Measurements from ENCODE around the gene JUND.

Gene JUND

DNA sequence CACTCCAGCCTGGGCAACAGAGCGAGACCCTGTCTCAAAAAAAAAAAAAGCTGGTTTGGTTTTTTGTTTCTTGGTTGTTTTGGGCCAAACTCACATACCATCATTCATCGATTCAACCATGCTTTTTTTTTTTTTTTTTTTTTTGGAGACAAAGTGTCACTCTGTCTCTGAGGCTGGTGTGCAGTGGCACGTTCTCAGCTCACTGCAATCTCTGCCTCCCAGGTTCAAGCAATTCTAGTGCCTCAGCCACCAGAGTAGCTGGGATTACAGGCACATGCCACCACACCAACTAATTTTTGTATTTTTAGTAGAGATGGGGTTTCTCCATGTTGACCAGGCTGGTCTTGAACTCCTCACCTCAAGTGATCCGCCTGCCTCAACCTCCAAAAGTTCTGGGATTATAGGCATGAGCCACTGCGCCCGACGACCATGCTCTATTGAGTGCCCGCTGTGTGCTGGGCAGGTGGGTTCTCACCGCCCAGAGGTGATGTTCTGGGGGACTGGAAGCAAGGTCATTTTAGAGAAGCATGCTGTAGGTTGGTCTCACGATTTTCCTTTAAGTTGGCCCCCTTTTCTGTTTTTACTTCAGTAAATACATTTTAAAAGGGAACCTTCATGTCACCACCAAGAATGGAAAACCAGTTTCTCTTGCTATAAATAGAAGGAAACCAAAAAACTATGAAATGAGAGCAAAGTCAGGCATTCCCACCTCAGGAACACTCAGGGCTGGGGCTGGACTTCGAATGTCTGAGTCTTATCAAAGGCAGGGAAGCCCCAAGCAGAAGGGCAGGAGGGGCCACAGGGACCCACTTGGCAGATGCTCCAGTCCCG is 8.3 kb upstream of the JUND start:
- FAIRE-seq = no peak

DNA sequence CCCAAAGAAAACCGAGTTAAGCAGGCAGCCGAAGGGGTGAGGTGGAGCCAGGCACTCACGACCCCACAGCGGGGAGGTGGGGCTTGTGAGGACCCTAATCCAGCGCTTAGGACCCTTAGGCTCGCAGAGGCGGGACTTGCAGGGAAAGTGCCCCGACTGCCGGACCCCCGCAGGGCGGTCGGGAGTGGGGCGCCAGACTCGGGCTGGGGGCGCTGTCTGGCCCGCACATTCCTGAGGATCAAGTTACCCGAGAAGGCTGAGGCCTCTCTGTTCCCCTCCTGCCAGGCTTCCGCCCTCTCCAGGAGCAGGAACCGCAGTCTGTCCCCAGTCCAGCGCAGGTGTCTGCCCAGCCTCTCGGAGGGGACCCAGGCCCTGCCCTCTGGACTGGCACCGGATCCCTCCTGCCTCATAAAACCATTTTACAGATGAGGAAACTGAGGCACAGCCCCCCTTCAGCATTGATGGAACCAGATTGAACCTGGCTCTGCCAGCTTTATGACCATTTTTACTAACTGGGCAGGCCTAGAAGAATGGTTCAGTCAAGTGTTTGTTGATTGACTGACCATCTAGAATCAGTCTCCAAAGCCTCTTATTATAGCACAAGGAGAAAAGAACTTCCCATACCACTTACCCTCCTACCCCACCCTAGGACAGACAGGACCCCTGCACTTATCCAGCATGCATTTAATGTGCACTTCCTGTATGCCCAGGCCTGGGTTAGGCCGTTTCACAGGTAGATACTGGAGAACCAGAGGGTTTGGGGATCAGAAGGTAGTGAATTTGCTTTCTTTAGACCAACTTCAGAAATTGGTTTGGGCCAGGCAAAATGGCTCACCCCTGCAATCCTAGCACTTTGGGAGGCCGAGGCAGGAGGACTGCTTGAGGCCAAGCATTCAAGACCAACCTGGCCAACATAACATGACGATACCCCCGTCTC is 6.7 kb upstream of the JUND start:
- no peak for FAIRE-seq

DNA sequence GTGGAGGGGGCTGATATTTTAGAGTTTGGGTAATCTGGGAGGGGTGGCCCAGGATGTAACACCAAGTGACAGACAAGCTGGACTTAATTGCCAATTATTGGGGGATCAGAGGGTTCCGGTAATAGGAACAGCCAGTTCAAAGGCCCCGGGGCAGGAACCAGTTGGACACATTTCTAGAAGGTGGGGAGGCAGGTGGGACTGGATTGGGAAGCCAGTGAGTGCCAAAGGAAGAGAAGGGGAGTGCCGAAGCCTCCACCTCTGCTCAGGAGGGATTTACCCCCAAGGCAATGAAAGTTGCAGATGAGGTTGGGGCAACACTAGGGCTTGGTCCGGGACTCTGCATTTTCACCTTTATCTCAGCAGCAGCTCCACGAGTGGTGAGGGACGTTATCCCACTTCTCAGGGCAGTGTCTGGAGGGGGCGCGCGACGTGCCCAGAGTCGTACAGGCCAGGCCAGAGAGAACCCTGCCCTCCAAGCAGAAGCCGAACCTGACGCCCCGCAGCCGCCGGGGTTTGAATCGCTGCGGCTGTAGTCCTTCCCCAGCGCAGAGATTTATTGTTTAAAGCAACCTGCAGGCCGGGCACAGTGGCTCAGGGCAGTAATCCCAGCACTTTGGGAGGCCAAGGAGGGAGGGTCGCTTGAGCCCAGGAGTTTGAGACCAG is 5.7 kb upstream of the JUND start:
- no peak for FAIRE-seq

DNA sequence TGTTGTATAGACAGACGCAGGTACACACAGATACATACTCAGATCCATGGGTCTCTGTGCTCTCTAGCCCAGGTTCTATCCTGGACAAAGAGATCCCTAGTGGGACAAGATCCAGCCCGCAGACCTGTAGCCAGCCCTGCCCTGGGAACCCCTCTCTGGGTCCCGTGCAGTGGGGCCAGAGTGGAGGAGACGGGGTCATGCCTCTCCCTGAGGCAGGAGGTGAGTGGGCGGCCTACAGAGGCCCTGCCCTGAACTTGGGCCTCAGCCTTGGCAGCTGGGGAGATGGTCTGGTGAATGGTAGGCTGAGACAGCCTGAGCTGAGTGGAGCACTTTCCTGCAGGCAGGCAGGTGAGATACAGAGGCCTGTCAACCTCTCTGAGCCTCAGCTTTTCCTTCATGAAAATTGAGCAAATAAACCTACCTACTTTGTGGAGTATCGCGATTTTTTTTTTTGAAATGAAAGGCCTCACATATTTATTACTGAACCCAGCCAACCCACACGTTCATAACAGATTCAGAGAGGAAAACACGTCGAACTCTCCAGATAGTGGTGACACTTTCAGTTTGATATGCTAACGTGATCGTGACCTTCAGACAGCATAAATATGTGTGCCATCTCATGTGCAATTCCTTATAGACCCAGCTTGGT is 3.4 kb upstream of the JUND start:
- no peak for FAIRE-seq

DNA sequence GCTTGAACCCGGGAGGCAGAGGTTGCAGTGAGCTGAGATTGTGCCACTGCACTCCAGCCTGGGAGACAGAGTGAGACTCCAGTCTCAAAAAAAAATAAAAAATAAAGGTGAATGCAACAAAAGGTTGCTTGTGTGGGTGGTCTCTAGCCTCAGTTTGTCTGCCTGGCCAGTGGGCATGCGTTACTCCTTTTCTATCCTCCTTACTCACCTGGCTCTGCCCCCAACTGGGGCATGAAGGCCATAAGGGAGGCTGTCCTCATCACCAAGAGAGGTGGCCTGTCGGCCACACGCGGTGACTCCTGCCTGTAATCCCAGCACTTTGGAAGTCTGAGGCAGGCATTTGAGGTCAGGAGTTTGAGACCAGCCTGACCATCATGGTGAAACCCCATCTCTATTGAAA is 1.9 kb upstream of the JUND start:
- FAIRE-seq = no peak

- FAIRE-seq = no peak
Observed at GRCh38 chr19:18282788-18283141, 1.3 kb upstream of the JUND start.

DNA sequence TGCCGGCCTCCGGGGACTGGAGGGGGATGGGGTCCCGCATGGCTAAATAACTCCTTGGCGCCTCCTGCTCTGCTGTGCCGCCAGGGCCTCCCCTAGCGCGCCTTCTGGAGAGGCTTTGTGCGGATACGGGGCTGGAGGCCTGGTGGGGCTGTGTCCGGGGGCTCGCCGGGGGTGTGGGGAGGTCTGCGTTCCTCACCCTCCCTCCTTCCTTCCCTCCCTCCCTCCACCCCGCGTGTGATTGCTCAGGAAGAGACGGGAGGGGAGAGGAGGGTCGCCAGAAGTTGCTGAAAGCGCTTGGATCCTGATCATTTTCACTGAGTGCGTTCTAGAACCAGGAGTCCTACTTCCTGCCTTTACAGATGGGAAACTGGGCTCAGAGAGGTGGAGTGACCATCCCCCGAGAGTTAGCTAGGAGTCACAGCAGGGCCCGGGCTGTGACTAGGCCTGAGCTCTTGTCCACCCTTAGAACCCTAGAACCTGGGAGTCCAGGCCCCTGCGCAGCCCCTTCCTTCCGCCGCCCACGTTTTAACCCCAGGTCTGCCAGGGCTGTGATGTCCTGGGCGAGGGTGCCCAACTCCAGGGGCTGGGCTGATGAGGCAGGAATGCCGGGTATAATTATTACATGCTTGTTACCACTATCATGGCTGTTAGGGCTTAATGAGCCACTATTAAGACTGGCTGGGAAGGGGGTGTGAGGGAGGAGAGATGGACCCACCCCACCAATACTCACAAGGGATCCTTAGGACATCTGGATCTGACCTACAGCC is 782 bp upstream of the JUND start:
- no peak for FAIRE-seq

DNA sequence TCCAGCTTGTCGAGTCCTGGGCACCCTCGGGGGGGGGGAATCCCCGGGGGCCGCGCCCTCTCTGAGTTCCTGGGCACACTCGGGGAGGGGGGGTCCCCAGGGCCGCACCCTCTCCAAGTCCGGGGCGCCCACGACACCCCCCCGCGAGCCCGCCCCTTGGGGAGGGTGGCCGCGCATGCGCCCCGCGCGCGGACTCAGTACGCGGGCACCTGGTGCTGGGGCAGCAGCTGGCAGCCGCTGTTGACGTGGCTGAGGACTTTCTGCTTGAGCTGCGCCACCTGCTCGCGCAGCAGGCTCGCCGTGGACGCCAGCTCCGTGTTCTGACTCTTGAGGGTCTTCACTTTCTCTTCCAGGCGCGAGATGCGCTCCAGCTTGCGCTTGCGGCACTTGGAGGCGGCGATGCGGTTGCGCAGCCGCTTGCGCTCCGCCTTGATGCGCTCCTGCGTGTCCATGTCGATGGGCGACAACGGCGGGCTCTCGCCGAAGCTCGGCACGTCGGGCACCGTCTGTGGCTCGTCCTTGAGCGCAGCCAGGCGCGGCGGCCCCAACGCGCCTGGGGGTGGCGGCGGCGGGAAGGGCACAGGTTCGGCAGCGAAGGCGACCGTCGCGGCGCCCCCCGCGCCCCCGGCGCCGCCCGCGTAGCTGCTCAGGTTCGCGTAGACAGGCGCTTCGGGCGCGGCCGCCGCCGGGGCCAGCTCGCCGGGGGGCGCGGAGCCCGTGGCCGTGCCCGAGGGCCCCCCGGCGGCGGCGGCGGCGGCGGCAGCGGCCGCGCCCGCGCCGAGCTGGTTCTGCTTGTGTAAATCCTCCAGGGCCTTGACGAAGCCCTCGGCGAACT is 958 bp downstream of the JUND start:
- FAIRE-seq = no peak

DNA sequence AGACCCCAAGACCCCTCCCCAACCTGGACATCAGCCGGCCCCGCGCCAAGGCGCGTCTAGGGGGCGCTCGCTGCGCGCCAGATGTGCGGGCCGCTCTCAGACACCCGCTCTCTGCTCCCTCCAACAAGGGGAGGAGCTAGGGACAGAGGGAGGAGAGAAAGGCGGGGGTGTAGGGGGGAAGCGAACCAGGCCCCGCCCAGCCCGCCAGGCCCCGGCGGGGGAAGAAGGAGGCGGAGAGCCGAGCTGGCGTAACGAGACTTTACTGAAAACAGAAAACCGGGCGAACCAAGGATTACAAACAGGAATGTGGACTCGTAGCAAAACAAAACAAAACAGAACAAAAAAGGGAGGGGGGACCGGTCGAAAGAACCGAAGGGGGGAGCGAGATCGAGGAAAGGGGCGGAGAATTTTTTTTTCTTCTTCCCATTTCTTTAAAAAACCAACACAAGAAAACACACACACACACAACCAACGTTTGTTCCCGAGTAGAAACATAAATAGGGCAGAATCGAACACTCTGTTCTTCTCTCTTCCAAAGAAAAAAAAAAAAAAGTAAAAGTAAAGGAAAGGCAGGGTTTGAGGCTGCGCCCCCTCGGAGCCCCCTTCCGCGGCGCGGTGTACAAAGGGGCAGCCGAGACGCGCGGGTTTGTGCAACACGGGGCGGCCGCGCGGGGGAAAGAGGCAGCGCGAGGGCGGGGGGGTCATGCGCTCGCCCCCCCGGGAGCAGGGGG is 1.7 kb downstream of the JUND start:
- FAIRE-seq = peak; percentile 82

DNA sequence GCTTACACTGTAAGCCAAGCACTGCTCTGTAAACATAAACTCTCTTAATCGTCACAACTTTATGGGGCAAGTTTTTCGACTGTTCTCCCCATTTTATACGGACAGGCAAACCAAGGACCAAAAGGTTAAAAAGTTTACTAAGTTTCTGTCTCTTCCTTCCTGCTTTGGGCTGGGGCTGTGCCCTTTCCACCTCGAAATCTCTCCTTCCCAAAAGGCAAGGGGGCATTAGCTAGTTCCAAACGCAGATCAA is 2.2 kb downstream of the JUND start:
- no peak for FAIRE-seq

- FAIRE-seq = no peak
Observed at GRCh38 chr19:18278521-18279265, 2.7 kb downstream of the JUND start.

GRCh38 chr19:18274781-18275356 is 6.6 kb downstream of the JUND start:
- FAIRE-seq = no peak

DNA sequence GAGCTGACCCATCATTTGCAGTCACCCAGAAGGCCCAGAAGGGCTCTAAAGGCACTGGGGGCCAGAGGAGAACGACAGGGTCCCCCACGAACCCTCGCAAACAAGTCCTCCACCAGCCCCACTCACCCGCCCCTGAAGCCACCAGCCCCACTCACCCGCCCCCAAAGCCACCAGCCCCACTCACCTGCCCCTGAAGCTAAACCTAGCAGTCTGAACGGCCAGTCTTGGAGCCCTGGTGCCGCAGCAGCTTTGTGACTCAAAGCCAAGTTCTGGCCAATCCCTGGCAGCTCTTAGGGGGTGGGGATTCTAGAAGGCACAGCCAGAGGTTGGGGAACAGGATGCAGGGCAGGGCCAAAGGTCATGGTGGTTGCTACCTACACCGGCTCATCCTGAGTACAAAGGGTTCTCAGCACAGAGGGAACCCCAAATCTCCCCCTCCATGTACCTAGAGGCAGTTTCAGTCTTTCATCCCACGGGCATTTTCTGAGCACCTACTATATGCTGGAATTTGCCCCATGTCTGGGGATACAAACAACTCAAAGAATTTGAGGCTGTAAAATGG is 7.1 kb downstream of the JUND start, which contains the start of gene IQCN:
IQCN (minus strand) TSS at position 234 of the 562 bp plus-strand sequence. CDS start 4,974 bp downstream, outside the sequence.
- no peak for FAIRE-seq

GRCh38 chr19:18273561-18274218 is 7.7 kb downstream of the JUND start:
- FAIRE-seq = no peak

DNA sequence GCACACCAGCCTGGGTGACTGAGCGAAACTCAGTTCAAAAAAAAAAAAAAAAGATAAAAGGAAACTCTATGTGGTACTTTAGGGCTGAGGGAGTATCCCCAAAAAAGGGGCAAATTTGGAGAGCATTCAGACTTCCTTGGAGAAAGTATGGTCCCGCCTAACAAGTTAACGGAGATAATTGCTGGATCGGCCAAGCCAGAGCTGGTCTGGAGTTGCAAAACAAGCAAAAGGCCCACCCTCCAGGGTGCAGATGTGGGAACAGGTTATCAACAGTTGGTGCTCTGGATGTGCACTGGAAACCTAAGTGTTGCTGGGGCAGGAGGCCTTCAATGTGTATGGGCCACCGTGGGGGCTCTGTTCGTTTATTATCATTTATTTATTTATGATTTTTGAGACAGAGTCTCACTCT is 10.0 kb downstream of the JUND start:
- FAIRE-seq = no peak

DNA sequence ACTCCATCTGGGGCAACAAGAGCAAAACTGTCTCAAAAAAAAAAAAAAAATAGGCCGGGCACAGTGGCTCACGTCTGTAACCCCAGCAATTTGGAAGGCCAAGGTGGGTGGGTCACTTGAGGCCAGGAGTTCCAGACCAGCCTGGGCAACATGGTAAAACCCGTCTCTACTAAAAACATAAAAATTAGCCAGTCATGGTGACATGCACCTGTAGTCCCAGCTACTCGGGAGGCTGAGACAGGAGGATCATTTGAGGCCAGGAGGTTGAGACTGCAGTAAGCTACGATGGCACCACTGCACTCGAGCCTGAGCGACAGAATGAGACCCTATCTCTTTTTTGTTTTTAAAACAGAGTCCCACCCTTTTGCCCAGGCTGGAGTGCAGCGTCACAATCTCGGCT is 11.1 kb downstream of the JUND start:
- FAIRE-seq = no peak

- FAIRE-seq = peak; percentile 21
Observed at GRCh38 chr19:18269070-18269723, 12.2 kb downstream of the JUND start.

Measured in endometrium (tissue), 2 donors.